ENCODE data around the gene BPIFA2. TPM values are rescaled to one million over a fixed set of nuclear protein-coding genes. Genes with fewer than 3 reads are reported as not detected.

Gene BPIFA2
- total RNA-seq, 4 donors from 2014 or later: not detected

DNA sequence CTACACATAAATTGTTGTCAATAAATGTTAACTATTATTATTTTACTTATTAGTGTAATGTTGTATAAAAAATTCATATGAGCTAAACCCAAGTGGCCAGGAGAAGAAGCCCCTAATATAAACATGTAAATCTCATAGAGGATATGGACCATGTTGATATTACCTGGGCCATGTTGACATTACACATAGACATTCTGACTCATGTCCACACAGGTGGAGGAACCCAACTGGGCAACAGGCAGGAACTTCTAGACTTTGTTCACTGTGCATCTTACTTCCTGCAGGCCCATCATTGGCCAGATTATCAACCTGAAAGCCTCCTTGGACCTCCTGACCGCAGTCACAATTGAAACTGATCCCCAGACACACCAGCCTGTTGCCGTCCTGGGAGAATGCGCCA lies 7.2 kb downstream of the BPIFA2 start:
- TF ChIP-seq, protein P1, sequence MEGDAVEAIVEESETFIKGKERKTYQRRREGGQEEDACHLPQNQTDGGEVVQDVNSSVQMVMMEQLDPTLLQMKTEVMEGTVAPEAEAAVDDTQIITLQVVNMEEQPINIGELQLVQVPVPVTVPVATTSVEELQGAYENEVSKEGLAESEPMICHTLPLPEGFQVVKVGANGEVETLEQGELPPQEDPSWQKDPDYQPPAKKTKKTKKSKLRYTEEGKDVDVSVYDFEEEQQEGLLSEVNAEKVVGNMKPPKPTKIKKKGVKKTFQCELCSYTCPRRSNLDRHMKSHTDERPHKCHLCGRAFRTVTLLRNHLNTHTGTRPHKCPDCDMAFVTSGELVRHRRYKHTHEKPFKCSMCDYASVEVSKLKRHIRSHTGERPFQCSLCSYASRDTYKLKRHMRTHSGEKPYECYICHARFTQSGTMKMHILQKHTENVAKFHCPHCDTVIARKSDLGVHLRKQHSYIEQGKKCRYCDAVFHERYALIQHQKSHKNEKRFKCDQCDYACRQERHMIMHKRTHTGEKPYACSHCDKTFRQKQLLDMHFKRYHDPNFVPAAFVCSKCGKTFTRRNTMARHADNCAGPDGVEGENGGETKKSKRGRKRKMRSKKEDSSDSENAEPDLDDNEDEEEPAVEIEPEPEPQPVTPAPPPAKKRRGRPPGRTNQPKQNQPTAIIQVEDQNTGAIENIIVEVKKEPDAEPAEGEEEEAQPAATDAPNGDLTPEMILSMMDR (IDR thresholded peaks at IDR 0.05; ENCODE audit: low read depth): no peak

- TF ChIP-seq, protein P1 (IDR thresholded peaks at IDR 0.05; ENCODE audit: low read depth): no peak
Observed at GRCh38 chr20:33176101-33176500, 8.1 kb downstream of the BPIFA2 start.

DNA sequence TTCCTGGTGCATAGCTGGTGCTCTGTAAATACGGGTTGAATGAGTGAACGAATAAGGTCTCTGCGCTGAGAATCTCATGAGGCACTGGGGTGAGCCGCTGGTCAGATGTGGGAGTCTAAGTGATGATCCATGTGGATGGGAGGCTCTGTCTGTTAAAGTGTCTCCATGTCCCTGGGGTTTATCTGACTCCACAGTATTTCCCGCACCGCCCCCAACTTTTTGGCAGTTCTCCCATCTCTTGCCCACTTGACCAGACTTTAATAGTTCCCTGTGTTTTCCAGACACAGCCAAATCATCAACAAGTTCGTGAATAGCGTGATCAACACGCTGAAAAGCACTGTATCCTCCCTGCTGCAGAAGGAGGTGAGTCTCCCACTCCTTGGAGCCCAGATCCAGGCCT lies 9.9 kb downstream of the BPIFA2 start:
- TF ChIP-seq, protein P1 (IDR thresholded peaks at IDR 0.05; ENCODE audit: low read depth): no peak

DNA sequence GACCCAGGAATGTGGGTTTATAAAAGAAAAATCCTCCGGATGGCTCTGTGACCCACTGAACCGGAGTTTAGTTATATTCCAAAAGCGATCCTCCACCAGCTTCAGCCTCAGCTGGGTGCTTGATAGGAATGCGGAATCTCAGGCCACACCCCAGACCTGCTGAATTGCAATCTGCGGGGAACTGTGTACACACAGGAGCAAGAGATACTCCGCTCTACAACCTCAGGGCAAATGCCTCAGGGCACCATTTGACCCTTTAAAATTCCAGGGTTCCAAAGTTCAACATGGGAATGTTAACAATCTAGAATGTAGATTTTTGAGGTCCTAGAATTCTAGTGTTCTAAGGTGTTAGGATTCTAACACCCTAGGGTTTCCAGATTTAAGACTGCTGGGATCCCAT lies 10.8 kb downstream of the BPIFA2 start:
- TF ChIP-seq, protein P1 (IDR thresholded peaks at IDR 0.05; ENCODE audit: low read depth): no peak

- TF ChIP-seq, protein P1 (IDR thresholded peaks at IDR 0.05; ENCODE audit: low read depth): no peak
Observed at GRCh38 chr20:33180169-33180568, 12.2 kb downstream of the BPIFA2 start.

DNA sequence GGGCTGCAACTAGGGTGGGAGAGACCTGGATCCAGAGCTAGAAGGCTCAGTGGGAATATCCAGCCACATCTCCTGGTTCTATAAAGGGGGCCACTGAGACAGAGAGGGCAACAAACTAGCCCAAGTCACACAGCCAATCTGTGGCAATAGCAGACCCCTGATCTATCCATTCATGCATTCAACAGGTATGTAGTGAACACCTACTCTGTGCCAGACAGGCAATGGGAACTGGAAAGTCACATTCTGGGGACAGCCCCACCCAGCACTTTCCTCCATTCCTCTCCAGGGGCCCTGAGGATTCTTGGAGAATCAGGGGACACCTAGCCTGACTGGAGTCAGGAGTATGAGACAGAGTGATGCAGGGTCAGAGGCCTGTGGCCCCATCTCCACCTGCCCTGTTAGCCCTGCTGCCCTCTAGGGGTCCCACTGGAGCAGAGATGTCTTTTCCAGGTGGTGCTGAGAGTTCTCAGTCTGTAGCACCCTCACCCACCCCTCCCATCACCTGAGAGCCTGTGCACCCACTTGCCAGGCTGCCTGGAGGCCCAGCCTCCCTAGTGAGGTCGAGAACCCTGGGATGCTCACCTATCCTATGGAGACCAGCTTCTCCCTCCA lies 13.6 kb downstream of the BPIFA2 start:
- TF ChIP-seq, protein P1 (IDR thresholded peaks at IDR 0.05; ENCODE audit: low read depth): no peak

- TF ChIP-seq, protein P1 (IDR thresholded peaks at IDR 0.05; ENCODE audit: low read depth): no peak
Observed at GRCh38 chr20:33183312-33183711, 15.4 kb downstream of the BPIFA2 start.
